ENCODE data around the gene TBL1XR1.

The TBL1XR1 gene

GRCh38 chr3:177079684-177080083 lies 117.6 kb downstream of the TBL1XR1 start:
- no peak for FAIRE-seq
- DNase-seq (ENCODE audit: insufficient read length, low spot score) = no peak
- no peak for TF ChIP-seq POLR2A (IDR thresholded peaks at IDR 0.05; ENCODE audit: low read depth, low read length)

- no peak for FAIRE-seq
These were observed 125.7 kb downstream of the TBL1XR1 start for GRCh38 chr3:177071496-177072156.

DNA sequence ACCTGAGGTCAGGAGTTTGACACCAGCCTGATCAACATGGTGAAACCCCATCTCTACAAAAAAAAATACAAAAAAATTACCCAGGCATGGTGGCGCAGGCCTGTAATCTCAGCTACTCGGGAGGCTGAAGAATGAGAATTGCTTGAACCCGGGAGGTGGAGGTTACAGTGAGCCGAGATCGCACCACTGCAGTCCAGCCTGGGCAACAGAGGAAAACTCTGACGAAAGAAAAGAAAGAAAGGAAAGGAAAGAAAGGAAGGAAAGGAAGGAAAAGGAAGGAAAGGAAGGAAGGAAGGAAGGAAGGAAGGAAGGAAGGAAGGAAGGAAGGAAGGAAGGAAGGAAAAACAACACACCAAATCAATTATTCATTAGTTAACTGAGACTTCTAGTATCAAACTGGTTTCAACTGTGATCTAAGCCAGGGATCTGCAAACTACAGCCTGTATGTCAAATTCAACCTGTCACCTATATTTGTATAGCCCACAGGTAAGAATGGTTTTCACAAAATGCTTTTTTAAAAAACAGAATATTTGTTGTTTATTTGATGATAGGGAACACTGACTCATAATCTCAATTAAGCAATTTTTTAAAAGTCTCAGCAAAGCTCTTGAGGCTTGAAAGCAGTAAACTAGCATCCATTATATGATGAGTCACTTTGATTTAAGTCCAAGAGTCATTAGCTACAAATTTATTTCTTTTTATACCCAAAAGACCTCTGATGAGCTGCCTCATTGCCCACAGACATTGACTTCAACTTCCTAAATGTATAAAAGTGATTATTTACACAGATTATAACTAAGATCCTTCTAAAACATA lies 127.6 kb downstream of the TBL1XR1 start:
- FAIRE-seq (no peak), DNase-seq (ENCODE audit: insufficient read length, low spot score) (no peak)
- no peak for TF ChIP-seq POLR2A (IDR thresholded peaks at IDR 0.05; ENCODE audit: low read depth, low read length)

More at GRCh38 chr3:177071496-177072156, 125.7 kb downstream of the TBL1XR1 start:
- TF ChIP-seq POLR2A (IDR thresholded peaks at IDR 0.05; ENCODE audit: low read depth, low read length) = no peak
- DNase-seq (ENCODE audit: insufficient read length, low spot score) = no peak

DNA sequence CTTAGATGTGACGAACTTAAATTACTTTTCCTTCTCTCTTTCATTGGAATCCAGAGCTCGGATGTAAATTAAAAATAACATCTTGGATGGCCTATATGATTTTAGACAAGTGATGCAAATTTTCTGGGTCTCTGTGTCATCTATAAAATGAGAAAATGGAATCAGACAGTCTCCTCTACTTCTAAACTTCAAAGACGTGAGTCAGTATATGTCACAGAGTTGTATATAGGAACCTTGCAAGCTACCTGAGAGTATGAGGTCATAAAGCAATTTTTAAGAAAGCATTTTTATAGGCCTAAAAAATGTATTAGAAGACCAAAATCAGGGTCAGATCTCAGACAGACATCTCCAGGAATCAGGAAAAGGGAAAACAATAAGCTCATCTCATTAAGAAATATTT lies 128.3 kb downstream of the TBL1XR1 start:
- no peak for DNase-seq (ENCODE audit: insufficient read length, low spot score)
- no peak for TF ChIP-seq POLR2A (IDR thresholded peaks at IDR 0.05; ENCODE audit: low read depth, low read length)
- no peak for FAIRE-seq

DNA sequence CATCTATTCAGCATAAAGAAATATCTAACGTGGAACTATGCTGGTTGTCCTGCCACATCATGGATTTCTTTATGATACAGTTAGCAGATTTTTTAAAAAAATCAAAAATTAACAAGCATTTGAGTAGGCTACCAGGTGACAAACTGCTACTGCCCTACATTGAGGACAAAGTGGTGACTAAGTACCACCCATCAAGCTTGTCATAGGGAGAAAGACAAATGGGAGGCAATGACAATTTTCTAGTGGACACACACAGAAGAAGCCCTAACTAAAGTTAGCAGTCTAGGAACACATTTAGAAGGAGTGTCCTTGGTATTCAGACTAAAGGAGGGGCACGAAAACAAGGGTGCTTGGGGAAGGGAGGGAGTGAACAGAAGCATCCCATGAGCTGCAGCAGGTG lies 131.2 kb downstream of the TBL1XR1 start:
- FAIRE-seq = no peak
- no peak for TF ChIP-seq POLR2A (IDR thresholded peaks at IDR 0.05; ENCODE audit: low read depth, low read length)

GRCh38 chr3:177065285-177066033 lies 131.8 kb downstream of the TBL1XR1 start:
- FAIRE-seq = no peak
- TF ChIP-seq POLR2A (IDR thresholded peaks at IDR 0.05; ENCODE audit: low read depth, low read length) = no peak
- DNase-seq (ENCODE audit: insufficient read length, low spot score) = no peak

More for the DNA sequence above, 131.2 kb downstream of the TBL1XR1 start:
- DNase-seq (ENCODE audit: insufficient read length, low spot score) = no peak

- no peak for TF ChIP-seq POLR2A (IDR thresholded peaks at IDR 0.05; ENCODE audit: low read depth, low read length)
- no peak for FAIRE-seq
- no peak for DNase-seq (ENCODE audit: insufficient read length, low spot score)
These were observed 135.1 kb downstream of the TBL1XR1 start for GRCh38 chr3:177062052-177062732.

DNA sequence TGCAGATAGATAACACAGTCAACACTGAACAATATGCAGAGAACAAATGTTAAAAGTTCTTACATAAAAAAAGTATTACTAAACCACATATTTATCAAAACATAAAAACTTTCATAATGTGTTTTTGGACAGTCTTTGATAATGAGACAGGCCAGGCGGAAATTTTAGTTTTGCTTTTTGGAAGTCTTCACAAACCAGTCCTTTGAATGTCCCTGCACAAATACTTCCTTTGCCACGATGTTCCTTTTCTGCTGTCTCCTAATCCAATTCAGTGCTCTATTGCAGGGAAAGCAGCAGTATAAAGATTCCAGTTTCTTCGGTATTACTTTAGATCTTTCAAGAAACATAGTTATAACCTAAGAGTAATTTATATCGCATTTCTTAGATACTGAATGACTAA lies 135.9 kb downstream of the TBL1XR1 start:
- DNase-seq (ENCODE audit: insufficient read length, low spot score) = no peak
- peak; percentile 23 for FAIRE-seq
- TF ChIP-seq POLR2A (IDR thresholded peaks at IDR 0.05; ENCODE audit: low read depth, low read length) = no peak

DNA sequence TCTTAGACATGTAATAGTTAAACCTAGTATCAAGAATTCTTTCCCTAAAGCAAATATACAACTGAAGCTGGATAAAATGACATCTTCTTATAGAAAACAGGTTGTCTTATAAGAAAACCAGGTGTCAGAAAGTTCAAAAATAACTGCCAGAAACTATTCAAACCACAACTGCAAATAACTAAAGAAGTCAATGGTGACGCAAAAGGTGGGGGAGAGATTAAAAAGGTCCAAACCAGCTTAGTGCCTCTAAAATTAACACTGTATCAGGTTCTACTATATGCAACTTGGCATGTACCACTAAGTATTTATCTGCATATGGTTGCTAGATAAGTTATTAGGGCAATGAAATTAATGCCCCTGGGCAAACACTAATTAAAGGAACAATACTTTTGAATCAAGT lies 136.8 kb downstream of the TBL1XR1 start:
- no peak for TF ChIP-seq POLR2A (IDR thresholded peaks at IDR 0.05; ENCODE audit: low read depth, low read length)

GRCh38 chr3:177058648-177059047 lies 138.6 kb downstream of the TBL1XR1 start:
- peak; percentile 36 for FAIRE-seq
- no peak for TF ChIP-seq POLR2A (IDR thresholded peaks at IDR 0.05; ENCODE audit: low read depth, low read length)
- no peak for DNase-seq (ENCODE audit: insufficient read length, low spot score)

More for the DNA sequence above, 136.8 kb downstream of the TBL1XR1 start:
- FAIRE-seq (no peak), DNase-seq (ENCODE audit: insufficient read length, low spot score) (no peak)

- FAIRE-seq (peak; percentile 20), DNase-seq (ENCODE audit: insufficient read length, low spot score) (no peak)
- no peak for TF ChIP-seq POLR2A (IDR thresholded peaks at IDR 0.05; ENCODE audit: low read depth, low read length)
These were observed 139.5 kb downstream of the TBL1XR1 start for GRCh38 chr3:177057768-177058167.

DNA sequence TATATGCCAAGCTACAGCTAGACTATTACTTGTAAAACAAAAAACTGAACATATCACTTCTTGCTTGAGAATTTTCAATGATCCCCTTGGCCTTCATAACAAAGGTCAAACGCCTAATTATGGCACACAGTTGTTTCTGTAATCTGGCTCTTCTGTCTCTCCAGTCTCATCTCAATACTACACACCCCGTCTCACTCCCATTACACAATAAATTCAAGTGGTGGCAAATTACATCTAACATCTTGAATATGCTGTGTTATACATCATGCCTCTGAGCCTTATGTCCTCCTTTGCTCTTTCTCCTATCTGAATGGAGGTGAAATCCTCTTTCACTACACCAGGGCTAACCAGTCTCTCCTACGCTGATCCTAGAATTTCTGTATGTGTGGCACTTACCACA lies 140.4 kb downstream of the TBL1XR1 start:
- TF ChIP-seq POLR2A (IDR thresholded peaks at IDR 0.05; ENCODE audit: low read depth, low read length) = no peak
- DNase-seq (ENCODE audit: insufficient read length, low spot score) (no peak), FAIRE-seq (peak; percentile 76)
